IPS-20b (cell line): ENCODE measurements around the gene HTT-AS.

Experiments
- H3K27ac ChIP-seq: one replicate; pipeline ENCODE4 v1.5.1; 2013; ENCODE audit warnings: low read length
- H3K27me3 ChIP-seq: 2 replicates; pipeline ENCODE4 v1.6.1; 2013; ENCODE audit warnings: mild to moderate bottlenecking, low read length, inconsistent platforms; ENCODE audit not compliant: insufficient read depth
- H3K36me3 ChIP-seq: 2 replicates; pipeline ENCODE4 v1.6.1; 2013; ENCODE audit warnings: low read depth, mild to moderate bottlenecking, inconsistent platforms, low read length, moderate library complexity; ENCODE audit not compliant: insufficient read depth
- H3K4me1 ChIP-seq: 2 replicates; pipeline ENCODE4 v1.6.1; 2013; ENCODE audit warnings: mild to moderate bottlenecking, control low read depth, inconsistent platforms, low read length, moderate library complexity; ENCODE audit not compliant: insufficient read depth
- H3K4me3 ChIP-seq: 2 replicates; pipeline ENCODE4 v1.5.1; 2013; ENCODE audit warnings: mild to moderate bottlenecking, low read length, inconsistent platforms
- H3K9ac ChIP-seq: 2 replicates; pipeline ENCODE4 v1.6.1; 2013; ENCODE audit warnings: low read depth, mild to moderate bottlenecking, inconsistent platforms, low read length, moderate library complexity
- H3K9me3 ChIP-seq: 2 replicates; pipeline ENCODE4 v1.6.1; 2013; ENCODE audit warnings: mild to moderate bottlenecking, low read depth, low read length, inconsistent platforms; ENCODE audit not compliant: insufficient read depth

HTT-AS gene

DNA sequence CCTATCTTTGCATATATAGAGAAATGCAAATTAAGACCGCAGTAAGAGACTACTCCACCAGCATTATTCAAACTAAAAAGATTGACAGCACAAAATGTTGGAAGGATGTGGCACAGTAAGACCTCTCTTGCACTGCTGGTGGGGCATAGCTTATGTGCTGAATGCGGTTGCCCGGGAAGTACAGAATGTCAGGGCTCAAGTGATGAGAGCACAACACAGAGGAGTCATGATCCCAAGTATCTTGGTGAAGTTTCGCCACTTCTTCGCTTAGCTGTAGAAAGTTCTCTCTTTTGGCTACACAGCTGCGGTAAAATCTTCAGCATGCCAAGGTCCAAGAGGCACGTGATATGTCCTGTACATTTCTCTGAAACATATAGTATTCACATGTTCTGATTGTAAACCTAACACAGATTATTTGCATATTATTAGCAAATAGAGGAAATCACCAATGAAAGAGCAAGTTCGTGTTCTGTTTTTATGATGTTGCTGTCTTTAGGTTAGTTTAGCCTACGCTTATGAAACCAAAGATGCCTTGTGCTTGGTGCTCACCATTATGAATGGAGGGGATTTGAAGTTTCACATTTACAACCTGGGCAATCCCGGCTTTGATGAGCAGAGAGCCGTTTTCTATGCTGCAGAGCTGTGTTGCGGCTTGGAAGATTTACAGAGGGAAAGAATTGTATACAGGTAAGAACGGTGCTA is 55.0 kb downstream of the HTT-AS start:
- Histone ChIP-seq H3K9ac (no peak overlapping the region), H3K4me3 (no peak overlapping the region), H3K27me3 (no peaks in the 10 kb centered on the region), H3K4me1 (no peaks in the 10 kb centered on the region), H3K9me3 (no peaks in the 10 kb centered on the region), H3K36me3 (no peaks in the 10 kb centered on the region), H3K27ac (no peak overlapping the region)

DNA sequence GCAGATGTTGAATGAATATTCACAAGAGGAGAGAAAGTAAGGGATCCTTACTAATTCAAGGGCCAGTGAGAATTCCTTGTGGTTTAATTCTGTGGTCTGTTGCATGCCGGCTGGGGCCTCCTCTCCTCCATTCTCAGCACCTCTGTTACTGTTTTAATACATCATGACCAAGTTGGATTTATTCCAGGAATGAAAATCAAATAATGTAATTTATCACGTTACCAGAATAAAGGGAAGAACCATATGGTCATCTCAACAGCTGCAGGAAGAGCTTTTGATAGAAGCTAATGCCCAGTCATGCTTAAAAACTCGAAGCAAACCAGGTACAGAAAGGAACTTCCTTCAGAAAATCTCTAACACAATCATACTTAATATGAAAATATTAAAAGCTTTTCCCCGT is 56.8 kb downstream of the HTT-AS start:
- Histone ChIP-seq H3K36me3 (no peaks in the 10 kb centered on the region), H3K9me3 (no peaks in the 10 kb centered on the region), H3K9ac (no peak overlapping the region), H3K27ac (no peak overlapping the region), H3K4me3 (no peak overlapping the region), H3K27me3 (no peaks in the 10 kb centered on the region), H3K4me1 (no peaks in the 10 kb centered on the region)

DNA sequence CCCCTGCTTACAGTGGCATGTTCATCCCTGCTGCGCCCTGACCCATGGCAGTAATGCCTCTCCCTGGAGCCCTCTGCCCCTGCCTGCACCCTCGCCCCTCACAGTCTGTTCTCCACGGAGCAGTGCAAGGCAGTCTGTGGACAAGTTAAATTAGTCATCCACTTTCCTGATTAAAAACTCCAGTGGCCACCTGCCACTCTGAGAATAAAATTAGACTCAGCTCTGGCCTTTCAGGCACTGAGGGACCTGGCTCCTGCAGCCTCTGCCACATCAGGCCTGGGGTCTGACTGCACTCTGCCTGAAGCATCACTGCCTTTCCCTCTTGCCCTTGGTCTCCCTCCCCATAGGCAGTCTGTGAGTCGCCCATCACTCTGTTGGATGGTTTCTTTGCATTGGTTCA is 57.4 kb downstream of the HTT-AS start:
- H3K4me1 ChIP-seq: no peaks in the 10 kb centered on the region
- no peak overlapping the region for H3K27ac ChIP-seq
- no peak overlapping the region for H3K9ac ChIP-seq
- H3K27me3 ChIP-seq: no peaks in the 10 kb centered on the region
- H3K9me3 ChIP-seq: no peaks in the 10 kb centered on the region
- no peak overlapping the region for H3K4me3 ChIP-seq
- no peaks in the 10 kb centered on the region for H3K36me3 ChIP-seq

DNA sequence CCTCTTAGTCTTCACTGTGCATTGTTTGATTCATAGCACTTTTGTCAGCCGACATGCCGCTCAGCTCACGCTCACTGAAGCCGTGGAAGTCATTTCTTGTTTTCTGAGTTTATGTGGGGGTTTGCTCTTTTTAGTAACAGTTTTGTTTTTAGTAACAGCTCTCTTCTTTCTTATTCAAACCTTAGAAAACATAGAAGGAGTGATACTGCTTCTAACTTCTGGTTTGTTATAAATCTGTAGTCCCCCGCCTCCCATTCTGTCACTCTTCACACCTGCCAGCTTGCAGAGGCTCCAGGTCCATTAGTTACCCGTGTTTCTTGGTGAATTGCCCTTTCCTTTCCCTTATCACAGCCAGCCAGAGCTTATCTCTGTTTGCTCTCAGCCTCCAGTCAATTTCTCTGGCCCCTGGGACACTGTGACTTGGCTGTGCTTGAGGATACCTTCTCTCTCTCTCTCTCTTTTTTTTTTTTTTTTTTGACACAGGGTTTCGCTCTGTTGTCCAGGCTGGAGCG is 60.4 kb downstream of the HTT-AS start:
- Histone ChIP-seq H3K36me3 (no peaks in the 10 kb centered on the region), H3K4me3 (no peak overlapping the region), H3K27ac (no peak overlapping the region), H3K9me3 (no peaks in the 10 kb centered on the region), H3K27me3 (no peaks in the 10 kb centered on the region), H3K9ac (no peak overlapping the region), H3K4me1 (no peaks in the 10 kb centered on the region)
